GM18870 (cell line): ENCODE data around the gene KIF26B.

Experiments
- ATAC-seq: cut with Tn5 transposase; IDR thresholded peaks from one replicate; pipeline ENCODE4 v1.9.1; 2021; ENCODE audit warnings: moderate library complexity; ENCODE audit not compliant: unreplicated experiment

The KIF26B gene

DNA sequence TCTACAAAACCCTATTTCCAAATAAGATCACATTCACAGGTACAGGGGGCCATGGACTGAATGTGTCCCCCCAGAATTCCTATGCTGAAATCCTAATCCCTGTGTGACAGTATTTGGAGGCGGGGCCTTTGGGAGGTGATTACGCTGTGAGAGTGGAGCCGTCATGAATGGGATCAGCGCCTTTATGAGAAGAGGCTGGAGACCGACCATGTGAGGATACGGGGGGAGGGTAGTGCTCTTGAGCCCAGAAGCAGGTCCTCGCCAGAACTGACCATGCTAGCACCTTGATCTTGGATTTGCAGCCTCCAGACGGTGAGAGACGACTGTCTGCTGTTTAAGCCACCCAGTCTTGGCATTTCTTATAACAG, 23.8 kb upstream of the KIF26B start:
- ATAC-seq = no peak

DNA sequence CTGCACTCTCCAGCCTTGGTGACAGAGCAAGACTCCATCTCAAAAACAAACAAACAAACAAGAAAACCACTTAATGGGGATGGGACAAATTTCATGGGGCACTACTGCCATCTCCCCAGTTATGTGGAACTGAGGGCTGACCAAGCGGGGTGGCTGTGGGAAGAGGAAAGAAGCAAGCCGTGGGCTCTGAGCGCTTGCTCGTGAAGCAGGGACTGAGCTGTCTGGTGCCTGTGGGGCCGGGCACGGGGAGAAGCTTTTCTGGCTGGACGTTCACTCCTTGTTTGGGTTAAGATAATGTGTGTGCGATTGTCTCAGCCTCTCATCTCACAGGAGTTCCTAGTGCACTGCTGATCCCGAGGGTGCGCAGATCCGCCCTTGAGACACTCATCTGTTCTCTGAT, 22.0 kb upstream of the KIF26B start:
- no peak for ATAC-seq

DNA sequence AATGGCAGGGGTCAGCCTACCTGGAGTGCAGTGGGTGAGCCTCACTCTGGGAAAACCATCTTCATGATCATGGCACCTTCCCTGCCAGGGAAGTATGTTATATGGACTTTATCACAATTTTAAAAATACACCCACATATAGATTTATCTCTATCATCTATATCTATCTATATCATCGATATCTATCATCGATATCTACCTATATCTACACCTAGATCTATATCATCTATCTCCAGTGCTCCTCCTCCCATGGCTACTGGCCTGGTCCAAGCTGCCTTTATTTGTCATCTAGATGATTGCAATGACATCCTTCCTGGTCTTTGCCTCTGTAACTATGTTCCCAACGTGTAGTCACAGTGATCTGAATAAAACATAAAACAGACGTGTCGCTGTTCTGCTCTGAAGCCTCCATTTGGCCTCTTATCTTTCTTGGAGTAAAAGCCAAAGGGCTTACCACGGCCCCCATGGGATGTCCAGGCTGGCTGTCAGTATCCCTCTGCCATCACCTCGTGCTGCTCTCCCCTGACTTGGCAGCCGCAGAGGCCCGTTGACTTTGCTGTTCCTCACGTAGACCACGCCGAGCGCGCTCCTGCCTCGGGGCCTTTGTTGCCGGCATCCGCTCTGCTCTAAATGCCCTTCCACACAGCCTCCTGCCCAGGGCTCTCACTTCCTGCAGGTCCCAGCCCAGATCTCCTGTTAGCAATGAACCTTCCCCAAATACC, 20.6 kb upstream of the KIF26B start:
- no peak for ATAC-seq

DNA sequence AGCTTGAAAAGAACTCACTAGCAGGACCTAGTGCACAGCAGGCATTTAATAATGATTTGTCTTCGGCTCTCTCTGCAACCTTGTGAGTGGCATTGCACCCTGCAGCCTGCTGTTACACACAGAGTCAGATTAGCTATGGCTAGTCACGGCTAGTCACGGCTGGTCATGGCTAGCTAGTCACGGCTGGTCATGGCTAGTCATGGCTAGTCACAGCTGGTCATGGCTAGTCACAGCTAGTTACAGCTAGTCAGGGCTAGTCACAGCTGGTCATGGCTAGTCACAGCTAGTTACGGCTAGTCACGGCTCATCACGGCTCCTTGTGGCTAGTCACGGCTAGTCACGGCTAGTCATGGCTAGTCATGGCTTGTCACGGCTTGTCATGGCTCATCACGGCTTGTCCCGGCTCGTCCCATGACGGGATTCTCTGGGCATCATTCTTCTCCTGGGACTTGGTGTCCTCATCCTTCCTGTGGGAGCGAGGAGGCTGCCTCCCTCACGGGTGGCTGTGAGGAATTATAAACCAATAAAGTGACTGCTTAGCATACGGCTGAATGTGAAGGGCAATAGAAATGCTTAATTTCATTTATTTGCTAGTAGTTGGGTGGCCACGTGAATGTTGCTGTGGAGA, 12.5 kb upstream of the KIF26B start:
- ATAC-seq = no peak

DNA sequence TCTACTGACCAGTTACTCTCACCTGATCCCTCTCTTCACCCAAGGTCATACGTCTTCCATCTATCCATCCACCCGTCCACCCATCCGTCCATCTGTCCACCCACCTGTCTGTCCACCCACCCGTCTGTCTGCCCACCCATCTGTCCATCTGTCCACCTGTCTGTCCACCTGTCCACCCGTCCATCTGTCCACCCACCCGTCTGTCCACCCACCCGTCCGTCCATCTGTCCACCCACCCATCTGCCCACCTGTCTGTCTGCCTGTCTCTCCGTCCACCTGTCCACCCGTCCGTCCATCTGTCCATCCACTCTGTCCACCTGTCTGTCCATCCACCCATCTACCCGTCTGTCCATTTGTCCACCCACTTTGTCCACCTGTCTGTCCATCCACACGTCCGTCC, 11.8 kb upstream of the KIF26B start:
- ATAC-seq = no peak

DNA sequence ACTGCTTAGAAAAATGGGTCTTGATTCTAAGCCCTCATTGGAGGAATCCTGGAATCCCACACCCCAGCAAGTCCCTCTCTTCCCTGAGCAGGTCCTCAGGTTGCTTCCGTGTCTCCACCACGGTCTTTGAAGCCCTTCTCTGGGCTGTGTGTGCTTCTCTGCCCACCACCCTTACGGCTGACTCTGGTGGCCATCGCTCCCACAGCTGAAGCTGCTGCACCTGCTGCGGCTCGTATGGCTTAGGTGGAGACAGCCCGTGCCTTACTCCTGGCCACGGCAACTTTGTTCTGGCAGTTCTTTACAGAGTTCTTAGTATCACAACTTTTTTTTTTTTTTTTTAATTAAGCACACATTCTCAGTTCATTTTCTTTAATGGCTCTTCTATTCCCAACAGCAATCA, 10.9 kb upstream of the KIF26B start:
- no peak for ATAC-seq

DNA sequence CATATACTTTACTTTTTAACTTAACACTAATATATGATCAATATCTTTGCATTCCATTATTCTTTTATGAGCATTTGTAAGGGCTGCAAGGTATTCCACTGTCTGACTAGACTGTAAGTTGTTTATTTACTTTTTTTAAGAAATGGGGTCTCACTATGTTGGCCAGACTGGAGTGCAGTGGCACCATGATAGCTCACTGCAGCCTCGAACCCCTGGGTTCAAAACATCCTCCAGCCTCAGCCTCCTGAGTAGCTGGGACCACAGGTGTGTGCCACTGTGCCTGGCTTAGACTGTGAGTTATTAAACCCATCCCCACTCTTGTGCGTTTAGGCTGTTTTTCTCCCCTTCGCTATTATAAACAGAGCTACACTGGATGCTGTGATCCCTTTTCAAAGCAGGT, 6.7 kb upstream of the KIF26B start:
- no peak for ATAC-seq

DNA sequence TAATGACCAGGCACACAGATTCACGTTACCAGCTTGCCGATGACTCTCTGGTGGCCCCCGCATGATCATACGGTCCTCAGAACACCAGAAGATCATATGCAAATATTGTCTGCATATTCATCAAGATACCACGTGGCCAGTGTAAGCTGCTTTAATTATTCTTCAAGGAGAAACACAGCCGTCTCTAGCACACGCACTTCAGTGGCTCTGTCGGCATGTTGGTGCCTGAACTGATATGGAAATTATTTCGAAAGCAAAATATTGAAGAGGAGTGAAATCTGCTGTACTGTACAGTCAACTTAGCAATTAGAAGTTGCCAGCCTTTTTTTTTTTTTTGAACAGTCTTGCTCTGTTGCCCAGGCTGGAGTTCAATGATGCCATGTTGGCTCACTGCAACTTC, 5.9 kb upstream of the KIF26B start:
- no peak for ATAC-seq

DNA sequence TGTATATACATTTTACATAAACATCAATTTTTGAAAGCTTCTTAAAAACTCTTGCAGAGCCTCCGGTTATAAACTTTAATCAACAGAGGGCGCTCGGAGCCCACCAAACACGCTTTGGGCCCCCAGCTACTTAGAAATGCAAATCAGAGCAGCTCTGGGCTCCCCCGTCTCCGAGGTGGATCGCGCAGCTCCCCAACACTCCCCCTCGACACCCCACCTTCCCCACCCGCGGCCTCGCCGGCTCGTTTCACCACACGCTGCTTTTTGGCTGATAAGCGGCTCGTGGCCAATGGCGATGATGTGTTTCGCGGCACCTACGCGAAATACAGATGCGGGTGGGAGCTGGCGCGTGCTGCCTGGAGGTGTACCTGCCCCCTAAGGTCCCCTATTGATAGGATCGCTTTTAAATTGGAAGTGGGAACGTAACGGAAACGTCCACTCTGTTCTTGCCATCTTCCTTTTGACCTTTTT, 1.7 kb upstream of the KIF26B start:
- no peak for ATAC-seq

DNA sequence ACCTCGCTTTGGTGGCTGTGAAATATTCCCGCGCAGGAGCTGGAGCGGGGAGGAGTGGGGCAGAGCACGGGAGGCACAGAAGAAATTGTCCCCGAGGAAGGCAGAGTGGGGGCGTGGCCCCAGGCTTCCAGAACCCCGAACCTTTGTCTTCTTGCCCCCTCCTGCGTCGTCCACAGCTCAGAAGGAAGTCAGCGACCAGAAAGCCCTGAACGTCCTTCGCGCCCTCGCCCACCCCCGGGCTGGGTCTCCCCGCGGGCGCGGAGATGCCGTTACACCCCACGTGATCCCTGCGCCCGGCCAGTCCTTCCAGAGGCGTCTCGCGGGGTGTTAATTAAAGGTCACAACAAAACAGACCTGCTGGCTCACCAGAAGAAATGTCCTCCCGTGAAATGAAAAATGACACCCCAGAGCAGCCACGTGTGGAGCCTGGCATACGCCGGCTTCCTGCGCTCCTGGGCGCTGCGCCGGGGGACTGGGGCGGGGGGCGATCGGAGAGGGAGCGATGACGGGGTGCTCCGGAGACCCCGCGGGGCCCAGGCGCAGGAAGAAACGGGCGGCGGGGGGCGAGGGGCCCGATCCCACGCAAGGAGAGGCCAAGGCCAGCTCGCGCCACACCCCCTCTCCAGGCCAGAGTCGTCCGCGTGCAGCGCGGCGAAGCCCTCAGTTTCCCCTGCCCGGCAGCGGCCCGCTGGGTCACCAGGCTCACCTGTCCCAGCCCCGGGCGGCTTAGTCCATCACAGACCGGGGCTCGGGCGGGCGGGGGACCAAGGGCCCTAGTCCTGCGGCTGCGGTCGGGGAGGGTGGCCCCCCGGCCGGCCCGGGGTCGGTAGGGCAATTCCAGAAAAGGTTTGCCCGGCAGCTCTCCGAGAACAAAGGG, 995 bp upstream of the KIF26B start:
- ATAC-seq = no peak

DNA sequence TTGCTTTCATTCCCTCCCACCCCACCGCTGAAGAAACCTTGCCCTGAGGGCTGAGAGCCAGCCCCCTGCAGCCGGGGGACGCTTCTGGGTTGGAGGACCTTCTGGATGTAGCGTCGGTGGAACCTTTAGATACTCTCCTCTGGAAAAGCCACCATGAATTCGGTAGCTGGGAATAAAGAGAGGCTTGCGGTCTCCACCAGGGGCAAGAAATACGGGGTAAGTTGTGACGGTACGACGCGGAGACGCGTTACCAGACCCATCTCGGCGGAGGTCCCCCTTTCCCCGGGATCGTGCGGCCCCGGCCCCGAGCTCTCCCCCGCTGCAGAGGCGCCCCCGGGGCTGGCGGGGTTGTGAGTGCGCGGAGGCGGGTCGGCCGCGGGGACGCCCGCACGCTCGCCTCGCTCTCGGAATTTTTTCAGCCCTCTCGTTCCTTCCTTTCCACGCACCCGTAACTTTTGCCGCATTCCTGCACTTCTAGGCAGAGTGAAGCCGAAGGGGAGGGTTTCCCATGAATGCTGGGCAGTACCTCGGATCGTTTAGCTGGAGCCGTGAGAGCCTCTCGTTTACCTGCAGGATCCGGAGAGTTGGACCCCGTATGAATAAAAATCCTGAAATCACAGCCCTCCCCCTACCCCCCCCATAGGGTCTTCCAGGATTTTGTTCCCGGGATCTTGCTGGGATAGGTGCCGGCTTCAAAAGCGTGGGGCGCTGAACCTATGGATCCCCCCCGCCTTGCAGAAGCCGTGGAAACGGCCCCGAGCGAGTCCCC, 671 bp downstream of the KIF26B start:
- ATAC-seq = no peak

DNA sequence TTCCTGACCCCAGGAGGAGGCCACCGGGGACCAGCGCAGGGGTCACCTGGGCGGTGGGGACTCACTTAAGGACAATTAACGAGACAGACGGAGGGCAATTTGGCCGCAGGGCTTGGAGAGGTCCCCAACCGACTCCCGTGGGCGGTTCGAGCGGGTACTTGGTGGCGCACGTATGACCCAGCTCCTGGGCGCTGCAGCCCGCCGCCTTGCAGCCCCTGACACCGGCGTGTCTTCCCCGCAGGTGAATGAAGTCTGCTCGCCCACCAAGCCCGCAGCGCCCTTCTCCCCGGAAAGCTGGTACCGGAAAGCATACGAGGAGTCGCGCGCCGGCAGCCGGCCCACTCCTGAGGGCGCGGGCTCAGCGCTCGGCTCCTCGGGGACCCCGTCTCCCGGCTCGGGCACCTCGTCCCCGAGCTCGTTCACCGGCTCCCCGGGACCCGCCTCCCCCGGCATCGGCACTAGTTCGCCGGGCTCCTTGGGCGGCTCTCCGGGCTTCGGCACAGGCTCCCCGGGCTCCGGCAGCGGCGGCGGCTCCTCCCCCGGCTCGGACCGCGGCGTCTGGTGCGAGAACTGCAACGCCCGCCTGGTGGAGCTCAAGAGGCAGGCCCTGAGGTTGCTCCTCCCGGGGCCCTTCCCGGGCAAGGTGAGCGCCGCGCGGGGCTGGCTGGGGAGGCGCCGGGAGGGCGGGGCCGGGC, 1.4 kb downstream of the KIF26B start:
- ATAC-seq = peak; percentile 65

DNA sequence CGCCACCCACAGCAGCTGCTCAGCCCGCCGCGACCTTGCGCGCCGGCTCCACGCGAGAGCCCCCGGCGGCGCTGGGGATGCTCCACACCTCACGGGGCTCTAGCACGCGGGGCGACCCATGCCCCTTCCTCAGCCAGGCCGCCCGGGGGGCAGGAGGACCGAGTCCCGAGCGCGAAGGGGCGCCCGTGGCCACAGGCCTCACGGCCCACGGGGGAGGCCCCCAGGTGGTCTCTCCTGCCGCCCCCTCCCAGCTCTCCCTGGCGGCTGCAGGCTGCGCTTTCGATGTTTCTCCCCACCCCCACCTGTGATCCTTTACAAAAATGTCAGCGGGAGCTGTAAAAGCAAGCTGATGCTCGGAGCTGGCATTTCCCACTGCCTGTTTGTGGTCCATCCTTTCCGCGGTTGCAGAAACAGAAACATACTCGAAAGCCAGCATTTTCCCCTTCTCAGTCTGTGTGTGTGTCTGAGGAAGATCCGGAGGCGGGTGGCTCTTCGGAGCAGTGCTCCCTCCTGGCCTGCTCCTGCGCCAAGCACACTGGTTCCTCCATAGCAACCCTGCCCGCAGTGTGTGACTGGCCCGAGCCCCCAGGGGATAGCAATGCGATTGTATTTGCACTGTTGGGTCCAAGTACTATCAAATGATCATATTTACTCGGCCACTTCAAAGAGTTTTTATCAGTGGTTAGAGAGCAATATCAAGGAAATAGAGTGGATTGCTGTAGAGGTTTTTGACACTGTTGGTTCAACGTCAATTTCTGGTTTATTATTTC, 2.1 kb downstream of the KIF26B start:
- peak; percentile 23 for ATAC-seq

DNA sequence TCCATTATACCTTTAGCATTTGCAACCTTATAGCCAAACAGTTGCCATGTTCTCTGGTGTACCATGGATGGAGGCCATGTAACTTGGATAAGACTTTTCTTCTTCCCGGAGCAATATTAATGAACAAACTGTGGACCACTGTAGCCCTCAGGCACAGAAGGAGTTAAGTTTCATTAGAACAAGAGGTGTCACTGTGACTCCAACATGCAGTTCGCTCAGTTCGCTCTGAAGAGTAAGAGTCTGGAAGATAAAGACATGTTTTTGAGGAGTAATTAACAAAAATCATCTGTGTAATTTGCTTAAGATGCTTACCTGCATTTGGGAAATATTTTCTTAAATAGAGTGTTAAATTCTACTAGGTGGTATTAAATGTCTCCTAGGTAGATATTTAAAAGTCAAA, 4.1 kb downstream of the KIF26B start:
- ATAC-seq = no peak

DNA sequence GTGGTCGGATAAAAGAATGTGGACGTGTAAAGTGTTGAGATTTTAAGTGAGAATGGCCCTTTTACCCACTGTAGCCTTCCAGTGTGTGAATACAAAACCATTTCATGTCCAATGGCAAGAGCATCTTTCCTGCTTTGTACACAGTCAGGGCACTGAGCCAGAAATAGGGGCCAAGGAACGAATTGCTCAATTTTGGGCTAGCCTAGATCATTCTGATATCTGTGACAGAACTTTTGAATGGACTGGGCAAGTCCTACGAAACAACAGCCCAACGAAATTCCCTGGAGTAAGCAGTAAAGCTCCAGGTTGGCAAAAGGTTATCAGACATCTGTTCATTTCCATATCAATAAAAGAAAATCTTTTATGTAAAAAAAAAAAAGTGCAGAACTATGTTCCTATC, 5.5 kb downstream of the KIF26B start:
- no peak for ATAC-seq

DNA sequence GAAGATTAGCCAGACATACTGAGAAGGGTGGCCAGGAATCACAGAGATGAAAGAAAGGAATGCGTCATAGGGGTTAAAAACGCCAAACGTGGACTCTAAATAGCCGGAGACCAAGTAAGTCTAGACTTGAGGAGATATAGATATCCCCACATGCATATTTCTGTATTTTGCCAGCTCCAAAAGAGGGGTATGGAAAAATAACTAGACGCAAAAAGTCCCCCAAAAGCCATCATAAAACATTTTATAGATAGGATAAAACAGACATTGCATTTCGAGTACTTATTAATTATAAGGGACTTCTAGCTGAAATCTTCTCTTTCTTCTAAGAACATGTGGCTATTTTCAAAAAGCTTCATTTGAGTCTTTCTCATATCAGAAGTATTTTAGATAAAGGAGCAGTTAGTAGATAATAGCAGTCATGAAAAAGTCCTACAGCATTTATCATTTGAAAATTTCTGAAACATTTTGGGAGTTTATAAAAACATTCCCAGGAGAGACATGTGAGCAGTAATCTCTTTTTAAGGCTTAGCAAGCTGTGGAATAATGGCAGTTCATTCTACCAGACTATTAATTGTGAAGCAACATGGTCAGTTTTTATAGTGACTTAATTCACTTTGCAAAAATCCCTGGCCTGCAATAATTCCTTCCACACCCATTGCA, 6.1 kb downstream of the KIF26B start:
- ATAC-seq = no peak

DNA sequence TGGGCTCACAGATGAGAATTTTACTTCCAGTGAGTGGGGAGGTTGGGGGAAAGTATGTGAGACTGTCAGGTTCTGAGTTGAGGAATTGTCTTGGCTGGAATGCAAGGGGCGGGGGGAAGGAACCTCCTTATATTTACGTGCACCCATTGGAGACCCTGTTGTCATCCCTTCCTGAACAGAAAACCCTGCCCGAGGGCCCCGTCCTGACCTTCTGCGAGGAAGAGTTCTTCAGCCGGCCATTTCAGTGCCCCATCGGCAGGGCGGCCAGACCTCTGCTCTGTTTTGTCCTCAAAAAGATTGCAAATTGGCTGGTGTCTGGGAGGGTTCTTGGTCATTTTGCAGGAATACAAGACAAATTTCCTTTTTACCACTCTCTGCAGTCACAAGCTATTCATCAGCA, 7.1 kb downstream of the KIF26B start:
- no peak for ATAC-seq

DNA sequence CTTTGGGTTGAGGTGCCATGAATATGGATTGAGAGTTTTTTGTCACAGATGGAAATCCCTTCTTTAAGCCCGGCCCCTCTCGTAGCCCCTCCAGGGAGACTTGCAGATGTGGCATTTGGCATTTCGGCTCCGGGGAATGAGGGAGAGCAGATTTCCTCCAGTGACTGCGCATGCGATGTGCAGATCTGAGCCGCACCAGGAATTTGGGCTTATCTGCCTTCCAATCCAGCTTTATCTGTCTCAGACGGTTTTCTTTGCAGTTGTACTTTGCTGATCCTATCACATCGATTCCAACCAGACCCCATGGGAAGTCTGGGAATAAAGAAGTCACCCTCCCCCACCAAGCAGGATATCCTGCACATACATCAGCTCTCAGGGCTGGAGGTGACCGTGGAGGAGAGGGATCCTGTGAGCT, 11.7 kb downstream of the KIF26B start:
- ATAC-seq = no peak

DNA sequence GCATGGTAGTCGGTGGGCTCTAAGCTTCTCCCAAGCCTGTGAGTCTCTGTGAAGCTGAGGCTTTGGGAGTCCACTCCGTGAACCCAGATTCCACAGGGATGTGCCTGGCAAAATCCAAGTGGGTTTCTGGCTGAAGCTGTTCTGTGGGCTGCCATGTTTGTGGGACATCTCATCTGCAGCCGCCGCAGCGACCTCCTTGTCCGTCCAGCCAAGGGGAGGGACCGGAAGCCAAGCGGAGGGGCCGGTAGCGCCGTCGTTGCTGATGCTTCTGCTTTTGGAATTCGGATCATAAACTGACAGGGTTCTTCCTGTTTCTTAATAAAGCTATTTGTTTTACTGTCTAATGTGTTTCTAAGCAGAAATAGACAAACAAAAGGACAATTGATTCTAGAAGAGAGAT, 13.3 kb downstream of the KIF26B start:
- ATAC-seq = no peak
